ENCODE results near the gene PAX7.

DNA sequence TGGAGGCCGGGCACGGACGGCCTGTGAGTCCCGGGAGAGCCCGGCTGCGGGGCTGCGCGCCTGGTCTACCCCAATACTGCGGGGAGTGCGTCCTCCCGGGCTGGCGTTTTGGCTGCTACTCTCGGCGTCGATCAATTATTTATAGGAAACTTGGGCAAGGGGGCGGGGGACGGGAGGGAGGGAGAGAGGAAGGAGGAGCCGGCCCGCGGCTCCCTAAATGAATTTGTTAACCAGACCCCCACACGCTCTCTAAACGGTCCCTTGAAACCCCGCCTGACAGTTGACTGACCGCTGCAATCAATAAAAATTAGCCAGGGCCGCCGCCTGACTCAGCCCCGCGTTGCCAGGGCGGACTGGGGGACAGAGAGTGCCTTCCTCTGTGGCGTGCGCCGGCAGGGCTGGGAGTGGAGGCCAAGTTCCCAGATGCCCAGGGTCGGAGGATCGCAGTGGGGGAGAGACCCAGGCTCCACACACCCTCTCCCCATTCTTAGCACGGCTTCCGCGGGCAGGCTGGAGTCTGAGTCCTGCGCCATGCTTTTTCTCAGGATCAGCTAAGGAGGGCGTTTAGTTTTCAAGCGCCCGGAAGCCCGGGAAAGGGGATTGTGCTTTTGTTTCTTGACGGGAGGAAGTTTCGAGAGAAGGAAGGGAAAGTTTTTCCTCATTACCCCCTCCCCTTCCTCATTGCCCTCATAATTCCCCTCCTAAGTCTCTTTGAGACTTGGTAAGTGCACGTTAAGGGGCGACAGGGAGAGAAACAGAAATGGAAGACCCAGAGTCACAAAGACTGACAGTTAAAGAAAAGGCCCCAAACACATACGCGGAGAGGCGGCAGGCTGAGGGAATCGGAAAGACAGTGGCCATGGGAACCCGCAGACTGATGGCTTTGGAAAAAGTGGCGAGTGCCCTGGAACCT is 6.2 kb downstream of the PAX7 start:
- TF ChIP-seq, protein P1, sequence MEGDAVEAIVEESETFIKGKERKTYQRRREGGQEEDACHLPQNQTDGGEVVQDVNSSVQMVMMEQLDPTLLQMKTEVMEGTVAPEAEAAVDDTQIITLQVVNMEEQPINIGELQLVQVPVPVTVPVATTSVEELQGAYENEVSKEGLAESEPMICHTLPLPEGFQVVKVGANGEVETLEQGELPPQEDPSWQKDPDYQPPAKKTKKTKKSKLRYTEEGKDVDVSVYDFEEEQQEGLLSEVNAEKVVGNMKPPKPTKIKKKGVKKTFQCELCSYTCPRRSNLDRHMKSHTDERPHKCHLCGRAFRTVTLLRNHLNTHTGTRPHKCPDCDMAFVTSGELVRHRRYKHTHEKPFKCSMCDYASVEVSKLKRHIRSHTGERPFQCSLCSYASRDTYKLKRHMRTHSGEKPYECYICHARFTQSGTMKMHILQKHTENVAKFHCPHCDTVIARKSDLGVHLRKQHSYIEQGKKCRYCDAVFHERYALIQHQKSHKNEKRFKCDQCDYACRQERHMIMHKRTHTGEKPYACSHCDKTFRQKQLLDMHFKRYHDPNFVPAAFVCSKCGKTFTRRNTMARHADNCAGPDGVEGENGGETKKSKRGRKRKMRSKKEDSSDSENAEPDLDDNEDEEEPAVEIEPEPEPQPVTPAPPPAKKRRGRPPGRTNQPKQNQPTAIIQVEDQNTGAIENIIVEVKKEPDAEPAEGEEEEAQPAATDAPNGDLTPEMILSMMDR (IDR thresholded peaks at IDR 0.05), result no peak
- TF ChIP-seq POLR2A (IDR thresholded peaks at IDR 0.05), result no peak

Measured in heart left ventricle (tissue), 13 donors.